Measurements from ENCODE around the gene HNF4A. TPM values are rescaled to one million over a fixed set of nuclear protein-coding genes. Genes with fewer than 3 reads are reported as not detected.
A peak's percentile ranks its signal among the peaks of the same experiment; 100 is the strongest.

HNF4A gene
- total and polyA plus RNA-seq, 2 of the 13 experiments (the other 11 are each of a cell fraction or from before 2014, with no cell fraction given) = 80.9 to 169 TPM

- peak; percentile 92 for TF ChIP-seq ZXDC (CRISPR knock-in tag; IDR thresholded peaks at IDR 0.05)
- TF ChIP-seq ZBTB8A (CRISPR knock-in tag; IDR thresholded peaks at IDR 0.05; ENCODE audit: borderline replicate concordance, low read depth) = peak; percentile 80; the same call in 1 of the 2 replicates
- no peak for TF ChIP-seq ZBTB1 (CRISPR knock-in tag; IDR thresholded peaks at IDR 0.05; ENCODE audit: borderline replicate concordance)
- peak; percentile 21 for TF ChIP-seq SOX5 (CRISPR knock-in tag; IDR thresholded peaks at IDR 0.05; ENCODE audit: borderline replicate concordance)
- no peak for TF ChIP-seq NKX3-1 (CRISPR knock-in tag; IDR thresholded peaks at IDR 0.05)
- no peak for TF ChIP-seq ZNF747 (CRISPR knock-in tag; IDR thresholded peaks at IDR 0.05; ENCODE audit: borderline replicate concordance)
- no peak; the same call in 1 of the 2 replicates for TF ChIP-seq ZNF121 (CRISPR knock-in tag; IDR thresholded peaks at IDR 0.05)
- TF ChIP-seq ZSCAN29 (CRISPR knock-in tag; conservative IDR thresholded peaks at IDR 0.05) = peak; percentile 82
- no peak for TF ChIP-seq ZNF550 (CRISPR knock-in tag; IDR thresholded peaks at IDR 0.05; ENCODE audit: borderline replicate concordance)
- TF ChIP-seq RNF219 (CRISPR knock-in tag; IDR thresholded peaks at IDR 0.05) = no peak
- TF ChIP-seq HBP1 (CRISPR knock-in tag; IDR thresholded peaks at IDR 0.05; ENCODE audit: low read depth) = peak; percentile 50; the same call in 1 of the 2 replicates
- TF ChIP-seq JUND (CRISPR knock-in tag; IDR thresholded peaks at IDR 0.05) = peak; percentile 74
- peak; percentile 14; the same call in 1 of the 2 replicates for TF ChIP-seq CEBPG (CRISPR knock-in tag; IDR thresholded peaks at IDR 0.05)
- peak; percentile 34 for TF ChIP-seq U2AF1 (optimal IDR thresholded peaks at IDR 0.05; ENCODE audit: low read depth, low read length)
- TF ChIP-seq, protein P1, sequence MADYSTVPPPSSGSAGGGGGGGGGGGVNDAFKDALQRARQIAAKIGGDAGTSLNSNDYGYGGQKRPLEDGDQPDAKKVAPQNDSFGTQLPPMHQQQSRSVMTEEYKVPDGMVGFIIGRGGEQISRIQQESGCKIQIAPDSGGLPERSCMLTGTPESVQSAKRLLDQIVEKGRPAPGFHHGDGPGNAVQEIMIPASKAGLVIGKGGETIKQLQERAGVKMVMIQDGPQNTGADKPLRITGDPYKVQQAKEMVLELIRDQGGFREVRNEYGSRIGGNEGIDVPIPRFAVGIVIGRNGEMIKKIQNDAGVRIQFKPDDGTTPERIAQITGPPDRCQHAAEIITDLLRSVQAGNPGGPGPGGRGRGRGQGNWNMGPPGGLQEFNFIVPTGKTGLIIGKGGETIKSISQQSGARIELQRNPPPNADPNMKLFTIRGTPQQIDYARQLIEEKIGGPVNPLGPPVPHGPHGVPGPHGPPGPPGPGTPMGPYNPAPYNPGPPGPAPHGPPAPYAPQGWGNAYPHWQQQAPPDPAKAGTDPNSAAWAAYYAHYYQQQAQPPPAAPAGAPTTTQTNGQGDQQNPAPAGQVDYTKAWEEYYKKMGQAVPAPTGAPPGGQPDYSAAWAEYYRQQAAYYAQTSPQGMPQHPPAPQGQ (CRISPR knock-in tag; IDR thresholded peaks at IDR 0.05; ENCODE audit: borderline replicate concordance) = no peak
- TF ChIP-seq KDM6A (CRISPR knock-in tag; IDR thresholded peaks at IDR 0.05; ENCODE audit: low read depth) = no peak
- 0 out of 2 replicates have a peak, but pooled peaks have one; percentile 26 for TF ChIP-seq PBX2 (CRISPR knock-in tag; IDR thresholded peaks at IDR 0.05)
- no peak for TF ChIP-seq ZNF891 (CRISPR knock-in tag; IDR thresholded peaks at IDR 0.05)
These were observed 47.1 kb downstream of the HNF4A start (continued) for GRCh38 chr20:44402391-44403193.
